Fibroblast of skin of right quadriceps (primary cell): ENCODE data around the gene RANBP10.
"Not testable (repeated sequence)": the region's sequence is repeated elsewhere in the genome, so short reads cannot be mapped to it uniquely, and the experiment has no call there.

ENCODE experiments used
- DNase-seq: peaks from one replicate; pipeline ENCODE4 v3.0.0-alpha.2; 2013

The RANBP10 gene

DNA sequence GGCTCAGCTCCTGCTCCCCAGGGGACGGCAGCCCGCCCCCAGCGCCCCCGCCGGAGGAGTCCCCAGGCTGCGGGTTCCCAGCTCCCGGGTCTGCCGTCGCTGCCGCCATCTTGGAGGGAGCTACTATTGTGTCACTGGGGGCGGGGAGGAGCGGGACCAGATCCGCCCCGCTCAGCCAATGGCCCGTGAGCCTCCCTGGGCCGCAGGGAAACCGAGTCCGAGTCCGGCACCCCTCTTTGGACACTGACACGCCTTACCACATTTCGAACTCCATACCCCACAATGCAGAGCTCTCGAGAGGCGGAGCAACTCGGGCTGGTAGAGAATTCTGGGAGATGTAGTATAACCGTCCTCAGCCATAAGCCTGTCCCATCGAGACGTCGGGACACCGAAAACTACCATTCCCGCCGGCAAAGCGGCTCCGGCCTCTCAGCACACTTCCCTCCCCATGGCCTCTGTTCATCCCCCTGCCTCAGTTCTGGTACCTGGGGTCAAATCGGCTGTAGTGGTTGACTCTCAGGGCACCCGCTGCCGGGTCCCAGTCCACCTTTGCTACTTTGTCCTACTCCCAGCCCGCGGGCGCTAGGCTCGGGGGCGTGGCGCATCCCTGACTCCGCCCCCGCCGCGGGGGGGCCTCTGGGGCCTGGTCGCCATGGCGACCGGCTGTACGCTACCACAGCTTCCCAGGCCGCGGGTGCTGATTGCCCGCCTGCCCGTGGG is at the start of gene RANBP10, which contains the start of gene TSNAXIP1:
TSS of gene RANBP10 (minus strand) at position 133 of the 720 bp plus-strand sequence. CDS start at position 109, 24 bp downstream.
TSS of gene TSNAXIP1 (plus strand) at position 462 of the 720 bp plus-strand sequence. CDS start 261 bp downstream, outside the sequence.
- peak; percentile 99 for DNase-seq

DNA sequence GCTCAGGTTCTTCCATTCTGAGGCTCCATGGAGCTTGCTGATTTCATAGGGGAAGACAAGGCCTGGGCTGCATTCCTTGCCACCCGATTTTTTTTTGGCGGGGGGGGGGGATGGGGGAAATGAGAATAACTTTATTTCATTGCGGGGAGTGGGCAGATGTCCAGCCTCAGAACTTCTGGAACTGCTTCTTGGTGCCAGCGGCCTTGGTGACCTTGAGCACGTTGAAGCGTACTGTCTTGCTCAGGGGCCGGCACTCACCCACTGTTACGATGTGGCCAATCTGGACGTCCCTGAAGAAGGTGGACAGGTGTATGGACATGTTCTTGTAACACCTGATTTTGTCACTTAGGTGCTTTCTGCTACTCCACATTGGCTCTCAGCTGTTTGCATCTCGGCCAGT is 49.4 kb upstream of the RANBP10 start:
- DNase-seq, result no peak

DNA sequence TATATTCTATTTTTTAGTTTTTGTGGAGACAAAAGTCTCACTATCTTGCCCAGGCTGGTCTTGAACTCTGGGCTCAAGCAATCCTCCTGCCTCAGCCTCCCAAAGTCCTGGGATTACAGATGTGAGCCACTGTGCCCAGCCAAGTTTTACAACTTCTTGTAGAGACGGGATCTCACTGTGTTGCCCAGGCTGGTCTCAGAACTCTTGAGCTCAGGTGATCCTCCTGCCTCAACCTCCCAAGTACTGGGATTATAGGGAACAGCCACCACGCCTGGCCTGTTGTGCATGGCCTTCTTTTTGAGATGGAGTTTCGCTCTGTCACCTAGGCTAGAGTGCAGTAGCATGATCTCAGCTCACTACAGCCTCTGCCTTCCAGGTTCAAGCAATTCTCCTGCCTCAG is 47.3 kb upstream of the RANBP10 start:
- no peak for DNase-seq

DNA sequence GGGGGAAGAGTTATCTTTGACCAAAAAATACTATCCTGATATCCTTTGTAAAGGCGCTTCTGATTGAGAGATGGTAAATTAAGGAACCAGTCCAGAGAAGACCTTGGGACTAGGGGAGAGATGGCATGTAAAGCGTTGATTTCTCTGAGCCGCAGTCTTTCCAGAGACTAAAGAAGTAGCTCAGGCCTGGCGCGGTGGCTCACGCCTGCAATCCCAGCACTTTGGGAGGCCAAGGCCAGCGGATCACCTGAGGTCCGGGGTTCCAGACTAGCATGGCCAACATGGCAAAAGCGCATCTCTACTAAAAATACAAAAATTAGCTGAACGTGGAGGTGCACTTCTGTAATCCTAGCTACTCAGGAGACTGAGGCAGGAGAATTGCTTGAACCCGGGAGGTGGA is 41.8 kb upstream of the RANBP10 start:
- DNase-seq, result no peak

DNA sequence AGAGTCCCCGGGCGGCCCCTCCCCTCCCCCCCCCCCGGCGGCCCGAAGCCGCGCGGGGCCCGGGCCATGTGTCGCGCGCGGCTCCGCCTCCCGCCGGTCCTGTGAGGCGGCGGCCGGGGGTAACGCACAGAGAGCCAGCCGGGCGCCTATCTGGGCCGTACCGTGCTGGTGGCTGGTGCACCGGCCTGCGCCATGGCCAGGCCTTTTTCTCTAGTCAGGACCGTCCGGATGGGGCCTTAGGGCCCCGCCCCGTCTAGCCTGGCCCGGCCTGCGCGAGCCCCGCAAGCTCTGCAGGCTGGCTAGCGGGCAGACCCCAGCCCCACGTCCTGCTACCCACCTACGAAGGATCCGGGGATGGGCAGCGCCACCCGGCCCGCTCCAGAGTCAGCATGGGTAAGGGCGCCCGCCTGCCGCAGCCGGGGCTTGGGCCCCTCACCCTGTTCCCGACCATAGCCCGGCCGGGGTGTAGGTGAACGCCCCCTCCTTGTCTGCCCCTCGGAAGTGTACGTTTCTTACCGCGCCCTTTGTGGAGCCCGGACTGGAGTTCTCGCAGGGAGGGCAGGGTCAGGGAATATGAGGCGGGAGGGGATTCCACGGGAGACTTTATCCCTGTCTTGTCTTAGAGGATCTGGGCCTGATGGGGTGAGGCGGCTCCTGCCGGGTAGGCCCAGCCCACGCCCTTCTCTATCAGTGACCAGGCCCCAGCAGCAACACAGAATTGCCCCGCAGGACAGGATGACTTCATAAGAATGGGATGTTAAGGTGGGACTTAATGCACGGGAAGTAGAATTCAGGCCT is 40.9 kb upstream of the RANBP10 start, which contains the start of gene CENPT:
TSS of gene CENPT (minus strand) at position 630 of the 798 bp plus-strand sequence. CDS start 13,834 bp downstream, outside the sequence.
- peak; percentile 57 for DNase-seq

DNA sequence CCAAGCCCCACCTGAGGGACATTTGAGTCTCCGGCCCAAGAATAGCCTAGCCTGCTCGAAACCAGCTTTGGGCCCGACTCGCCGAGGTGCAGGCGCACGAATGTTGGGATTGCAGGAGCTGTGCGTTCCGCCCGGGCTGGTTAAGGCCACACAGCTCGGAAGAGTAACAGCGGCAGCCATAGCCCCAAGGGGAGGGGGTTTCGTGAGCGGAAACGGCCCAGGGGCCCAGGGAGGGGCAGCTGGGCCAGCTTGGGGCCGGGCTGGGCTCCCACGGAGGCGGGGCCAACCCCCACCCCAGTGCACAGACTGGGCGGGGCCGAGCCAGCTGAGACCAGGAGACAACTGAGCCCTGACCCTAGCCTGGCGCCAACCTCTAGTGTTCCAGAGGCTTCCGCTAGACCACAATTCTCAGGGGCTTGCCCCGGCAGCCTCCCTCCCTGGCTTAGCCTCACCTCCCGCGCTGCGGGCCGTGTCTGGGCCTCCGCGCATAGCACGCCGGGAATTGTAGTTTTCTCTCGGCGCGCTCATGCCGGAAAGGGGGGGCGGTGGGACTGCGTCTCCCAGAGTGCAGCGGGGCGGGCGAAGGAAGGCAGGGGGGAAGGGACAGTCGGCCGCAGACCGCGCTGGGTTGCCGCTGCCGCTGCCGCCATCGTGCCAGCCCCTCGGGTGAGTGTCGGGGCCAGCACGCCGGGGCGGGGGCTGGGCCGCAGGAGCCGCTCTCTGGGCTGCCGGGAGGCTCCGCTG is 40.1 kb upstream of the RANBP10 start, which contains the start of gene NUTF2:
TSS of gene NUTF2 (plus strand) at position 614 of the 744 bp plus-strand sequence. CDS start 18,198 bp downstream, outside the sequence.
- peak; percentile 96 for DNase-seq

DNA sequence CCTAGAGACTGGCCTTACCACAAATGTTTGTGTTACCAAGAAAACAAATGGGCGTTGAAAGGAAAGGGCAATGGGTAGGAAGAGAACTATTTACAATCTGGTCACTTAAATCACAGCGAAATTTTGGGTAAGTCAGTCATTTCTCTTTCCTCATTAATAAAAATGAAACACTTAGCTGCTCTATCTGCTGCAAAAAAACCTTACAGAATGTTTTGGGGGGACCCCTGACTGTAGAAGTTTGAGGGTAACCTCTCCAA is 39.6 kb upstream of the RANBP10 start:
- no peak for DNase-seq

DNA sequence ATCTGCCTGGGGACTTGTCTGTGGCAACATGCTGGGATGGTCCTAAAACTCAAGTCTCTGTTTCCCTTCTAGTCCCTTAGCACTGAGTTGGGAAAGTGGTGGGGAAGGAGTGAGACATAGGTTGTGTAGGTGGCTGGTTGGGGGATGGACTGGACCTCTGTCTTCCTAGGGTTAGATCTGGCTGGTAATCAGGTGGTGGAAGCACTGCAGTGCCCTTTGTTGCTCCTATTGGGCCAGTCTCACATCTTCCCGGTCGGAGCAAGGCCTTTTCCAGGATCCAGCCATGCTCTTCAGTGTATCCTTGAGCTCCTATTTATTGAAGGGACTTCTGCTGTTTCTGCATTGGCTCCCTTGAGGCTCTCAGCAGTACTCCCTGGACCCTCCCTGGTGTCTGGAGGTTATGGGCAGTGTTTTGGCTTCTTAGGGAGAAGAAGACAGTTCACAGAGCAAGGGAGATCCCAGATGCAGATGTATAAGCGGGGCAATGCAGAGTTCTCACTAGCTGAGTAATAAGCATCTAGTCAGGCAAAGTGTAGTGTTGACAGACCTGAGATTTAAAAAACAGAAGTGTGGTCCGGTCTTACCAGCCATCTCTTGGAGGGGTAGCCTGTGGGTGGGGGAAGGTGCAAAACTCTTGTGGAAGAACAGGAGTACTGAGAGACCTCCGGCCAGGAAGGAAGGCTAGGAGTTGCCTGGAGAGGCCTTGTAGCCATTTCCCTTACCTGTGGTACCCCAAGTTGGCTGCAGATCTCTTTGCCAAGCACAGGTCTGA is 39.1 kb upstream of the RANBP10 start:
- DNase-seq, result no peak

DNA sequence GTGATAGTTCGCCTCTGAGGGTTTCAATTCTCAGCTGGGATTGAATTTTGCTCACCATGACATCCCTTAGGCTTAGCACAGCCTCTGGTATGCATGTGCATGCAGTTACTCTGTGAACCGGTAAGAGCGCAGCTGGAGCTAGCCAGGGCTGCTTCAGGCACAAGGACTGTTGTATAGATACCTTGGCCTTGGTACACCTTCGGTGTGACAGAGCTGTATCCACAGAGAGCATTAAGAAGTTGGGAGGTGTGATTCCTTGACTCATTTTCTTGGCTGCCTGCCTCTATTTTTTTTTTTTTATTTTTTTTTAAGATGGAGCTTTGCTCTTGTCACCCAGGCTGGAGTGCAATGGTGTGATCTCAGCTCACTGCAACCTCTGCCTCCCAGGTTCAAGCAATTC is 38.1 kb upstream of the RANBP10 start:
- peak; percentile 38 for DNase-seq

DNA sequence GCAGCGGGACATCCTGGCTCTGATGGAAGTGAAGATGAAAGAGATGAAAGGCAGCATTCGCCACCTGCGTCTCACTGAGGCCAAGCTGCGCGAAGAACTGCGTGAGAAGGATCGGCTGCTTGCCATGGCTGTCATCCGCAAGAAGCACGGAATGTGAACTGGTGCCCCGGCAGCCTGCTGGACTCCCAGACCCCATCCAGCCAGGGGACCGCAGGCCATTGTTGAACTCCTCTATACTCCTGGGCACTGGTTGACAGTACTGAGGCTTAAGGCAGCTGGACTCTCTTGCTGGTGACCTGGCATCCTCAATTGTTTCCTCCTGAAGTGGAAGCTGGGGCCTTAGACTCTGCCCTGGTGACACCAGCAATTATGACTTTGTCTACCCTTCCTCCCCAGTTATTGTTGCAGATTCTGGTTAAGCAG is 37.0 kb upstream of the RANBP10 start:
- DNase-seq, result no peak

DNA sequence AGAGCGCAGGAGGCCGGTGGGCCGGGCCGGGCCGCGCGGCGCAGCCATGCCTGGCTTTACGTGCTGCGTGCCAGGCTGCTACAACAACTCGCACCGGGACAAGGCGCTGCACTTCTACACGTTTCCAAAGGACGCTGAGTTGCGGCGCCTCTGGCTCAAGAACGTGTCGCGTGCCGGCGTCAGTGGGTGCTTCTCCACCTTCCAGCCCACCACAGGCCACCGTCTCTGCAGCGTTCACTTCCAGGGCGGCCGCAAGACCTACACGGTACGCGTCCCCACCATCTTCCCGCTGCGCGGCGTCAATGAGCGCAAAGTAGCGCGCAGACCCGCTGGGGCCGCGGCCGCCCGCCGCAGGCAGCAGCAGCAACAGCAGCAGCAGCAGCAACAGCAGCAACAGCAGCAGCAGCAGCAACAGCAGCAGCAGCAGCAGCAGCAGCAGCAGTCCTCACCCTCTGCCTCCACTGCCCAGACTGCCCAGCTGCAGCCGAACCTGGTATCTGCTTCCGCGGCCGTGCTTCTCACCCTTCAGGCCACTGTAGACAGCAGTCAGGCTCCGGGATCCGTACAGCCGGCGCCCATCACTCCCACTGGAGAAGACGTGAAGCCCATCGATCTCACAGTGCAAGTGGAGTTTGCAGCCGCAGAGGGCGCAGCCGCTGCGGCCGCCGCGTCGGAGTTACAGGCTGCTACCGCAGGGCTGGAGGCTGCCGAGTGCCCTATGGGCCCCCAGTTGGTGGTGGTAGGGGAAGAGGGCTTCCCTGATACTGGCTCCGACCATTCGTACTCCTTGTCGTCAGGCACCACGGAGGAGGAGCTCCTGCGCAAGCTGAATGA is 36.4 kb upstream of the RANBP10 start:
- DNase-seq, result peak; percentile 31

DNA sequence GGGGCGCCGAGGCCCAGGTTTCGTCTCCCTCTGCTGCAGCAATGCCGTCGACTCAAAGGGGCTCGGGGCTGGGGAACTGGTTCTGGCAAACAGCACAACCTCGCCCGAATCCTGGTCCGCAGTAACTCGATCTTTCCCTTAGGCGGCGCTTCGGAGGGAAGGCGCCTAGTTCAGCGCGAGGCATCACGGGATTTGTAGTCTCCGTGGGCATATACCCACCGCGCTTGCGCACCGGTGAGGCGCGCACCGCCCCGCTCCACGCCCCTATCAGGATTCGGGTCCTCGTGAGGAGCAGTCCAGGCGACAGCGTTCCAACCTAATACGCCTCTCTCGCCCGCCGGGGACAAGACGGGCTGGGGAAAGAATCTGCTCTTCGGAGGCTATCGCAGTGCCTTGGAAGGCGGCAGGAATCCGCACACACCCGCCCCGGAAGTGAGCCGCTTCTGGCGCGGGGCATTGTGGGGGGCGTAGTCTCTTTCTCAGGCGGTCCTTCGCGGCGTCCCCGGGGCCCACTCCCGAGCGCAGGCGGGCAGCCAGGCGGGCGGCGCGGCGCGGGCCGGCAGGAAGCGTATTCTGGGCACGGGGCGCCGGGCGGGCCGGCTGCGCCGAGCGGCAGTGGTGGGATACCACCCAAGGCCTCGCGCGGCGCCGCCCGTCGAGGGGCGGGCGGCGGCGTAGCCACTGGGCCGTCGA is 35.6 kb upstream of the RANBP10 start, which contains the start of gene THAP11:
TSS of gene THAP11 (plus strand) at position 505 of the 693 bp plus-strand sequence. CDS start 235 bp downstream, outside the sequence.
- peak; percentile 94 for DNase-seq

DNA sequence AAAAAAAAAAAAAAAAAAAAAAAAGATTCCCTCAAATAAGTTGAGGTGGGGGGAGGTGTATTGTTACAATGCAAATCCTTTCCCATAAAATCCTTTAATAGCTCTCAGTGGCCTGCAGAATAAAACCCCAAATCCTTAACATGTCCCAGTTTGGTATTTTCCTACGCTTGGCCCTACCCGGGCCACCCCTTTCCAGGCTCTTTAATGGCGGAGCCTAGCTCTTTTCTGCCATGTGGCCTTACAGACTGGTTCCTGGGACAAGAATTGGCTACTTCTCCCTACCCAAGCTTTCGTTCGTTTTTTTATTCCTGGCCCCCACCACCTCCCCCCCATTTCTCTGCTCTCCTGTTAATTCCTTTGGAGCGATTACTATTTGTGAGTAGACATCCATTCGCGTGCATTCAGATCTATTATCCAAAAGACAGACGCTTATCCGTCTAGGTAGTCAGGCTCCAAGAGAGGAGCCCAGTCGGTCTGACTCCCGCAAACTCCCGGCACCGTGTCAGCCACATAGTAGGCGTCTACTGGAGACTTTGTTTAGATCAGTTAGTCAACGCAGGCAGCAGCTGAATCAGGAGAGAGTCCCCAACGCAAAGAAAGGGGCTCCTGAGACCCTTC is 34.9 kb upstream of the RANBP10 start:
- no peak for DNase-seq

DNA sequence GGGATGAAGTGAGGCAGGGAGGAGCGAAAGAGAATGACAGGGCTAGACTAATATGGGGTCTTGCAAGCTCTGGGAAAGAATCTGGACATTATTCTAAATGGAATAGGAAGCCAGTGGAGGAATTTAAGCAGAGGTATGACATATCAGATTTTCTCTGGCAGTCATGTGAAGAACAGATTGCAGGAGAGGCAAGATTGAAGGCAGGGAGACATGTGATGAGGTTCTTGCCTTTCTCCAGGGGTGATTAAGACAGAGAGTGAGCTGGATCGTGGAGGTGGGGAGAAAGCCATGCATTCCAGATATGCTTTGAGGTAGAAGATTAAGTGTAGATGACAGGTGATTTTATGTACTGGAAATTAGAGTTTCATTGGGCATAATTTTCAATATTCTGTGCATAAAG is 31.5 kb upstream of the RANBP10 start:
- no peak for DNase-seq

DNA sequence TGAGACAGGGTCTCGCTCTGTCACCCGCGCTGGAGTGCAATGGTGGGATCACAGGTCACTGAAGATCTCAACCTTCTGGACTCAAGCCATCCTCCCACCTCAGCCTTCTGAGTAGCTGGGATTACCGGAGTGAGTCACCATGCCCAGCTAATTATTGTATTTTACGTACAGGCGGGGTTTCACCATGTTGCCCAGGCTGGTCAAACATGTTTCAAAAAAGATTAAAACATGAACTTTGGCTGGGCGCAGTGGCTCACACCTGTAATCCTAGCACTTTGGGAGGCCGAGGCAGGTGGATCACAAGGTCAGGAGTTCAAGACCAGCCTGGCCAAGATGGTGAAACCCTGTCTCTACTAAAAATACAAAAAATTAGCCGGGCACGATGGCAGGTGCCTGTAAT is 30.8 kb upstream of the RANBP10 start:
- DNase-seq, result not testable (repeated sequence)

DNA sequence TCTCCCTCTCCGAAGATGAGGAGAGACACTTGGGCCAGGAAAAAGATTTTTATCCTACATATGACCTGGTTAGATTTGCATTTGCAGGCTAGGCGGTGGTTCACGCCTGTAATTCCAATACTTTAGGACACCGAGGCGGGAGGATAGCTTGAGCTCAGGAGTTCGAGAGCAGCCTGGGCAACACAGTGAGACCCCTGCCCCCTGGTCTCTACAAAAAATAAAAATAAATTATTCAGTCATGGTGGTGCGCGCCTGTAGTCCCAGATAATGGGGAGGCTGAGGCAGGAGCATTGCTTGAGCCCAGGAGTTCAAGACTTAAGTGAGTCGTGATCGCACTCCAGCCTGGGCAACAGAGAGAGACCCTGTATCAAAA is 27.9 kb upstream of the RANBP10 start:
- no peak for DNase-seq

DNA sequence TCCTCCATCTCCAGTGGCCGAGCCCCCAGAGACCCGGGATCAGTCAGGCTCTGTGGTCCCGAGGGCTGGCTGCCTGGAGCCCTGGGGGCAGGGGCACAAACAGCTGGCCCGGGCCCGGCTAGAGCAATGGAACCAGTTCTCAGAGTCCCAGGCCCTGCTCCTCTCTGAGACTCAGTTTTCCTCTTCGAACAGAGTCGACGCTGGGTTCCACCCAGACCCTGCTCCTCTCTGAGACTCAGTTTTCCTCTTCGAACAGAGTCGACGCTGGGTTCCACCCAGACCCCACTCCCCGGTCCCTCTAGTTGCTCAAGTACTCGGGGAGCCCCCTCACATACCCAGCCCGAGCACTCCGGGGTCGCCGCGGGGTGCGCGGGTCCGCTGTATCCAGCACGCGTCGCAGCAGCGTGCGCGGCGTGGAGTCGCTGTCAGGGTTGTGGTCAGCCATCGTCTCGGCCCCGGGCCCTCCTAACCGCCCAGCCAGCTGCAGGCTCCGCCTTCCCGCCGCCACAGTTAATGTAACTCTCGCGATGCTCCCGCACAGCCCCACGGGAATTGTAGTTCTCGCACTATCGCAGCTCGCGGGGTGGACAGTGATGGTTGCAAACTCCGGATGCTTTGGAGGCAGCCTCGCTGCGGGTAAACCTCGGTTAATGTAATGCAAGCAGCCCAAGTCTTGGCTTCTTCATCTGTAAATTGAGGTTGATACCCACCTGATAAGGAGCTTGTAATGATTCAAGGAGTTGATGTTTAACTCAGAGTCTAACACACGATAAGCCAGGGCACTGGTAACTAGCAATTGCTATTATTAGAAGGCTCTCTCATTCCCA is 27.3 kb upstream of the RANBP10 start:
- peak; percentile 85 for DNase-seq

DNA sequence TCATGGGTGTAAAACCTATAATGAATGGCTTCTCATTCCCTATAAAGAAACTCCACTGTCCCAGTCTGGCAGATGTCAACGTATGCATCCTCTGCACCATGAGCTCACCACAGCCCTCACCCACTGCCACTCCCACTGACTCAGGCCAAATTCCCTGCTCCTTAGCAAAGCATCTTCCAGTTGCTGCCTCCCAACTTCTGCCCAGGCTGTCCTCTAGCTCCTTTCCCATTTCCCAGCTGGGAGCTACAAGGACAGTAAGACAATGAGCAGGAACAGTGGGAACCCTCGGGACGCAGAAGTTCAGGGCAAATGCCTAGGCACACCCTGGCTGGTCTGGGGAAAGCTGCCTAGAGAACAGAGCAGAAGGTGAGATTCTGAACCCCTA is 26.7 kb upstream of the RANBP10 start:
- DNase-seq, result peak; percentile 61

DNA sequence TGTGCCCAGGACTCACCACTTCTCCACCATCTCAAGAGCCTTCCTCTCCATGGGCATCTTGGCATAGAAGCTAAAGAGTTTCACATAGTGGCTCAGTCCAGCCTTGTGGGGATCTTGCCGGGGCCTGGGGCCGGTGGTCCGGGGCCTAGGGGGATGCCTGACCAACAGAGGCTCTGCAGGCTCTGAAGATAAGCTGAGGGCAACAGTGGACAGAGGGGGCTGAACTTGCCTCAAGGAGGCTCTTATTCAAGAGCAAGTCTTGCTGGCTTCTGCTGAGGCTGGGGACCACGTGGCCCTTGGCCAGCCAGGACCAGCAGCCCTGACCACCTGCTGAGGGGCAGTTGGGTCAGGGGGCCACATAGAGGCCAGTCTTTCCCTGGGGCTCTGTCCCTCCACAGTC is 22.3 kb upstream of the RANBP10 start:
- DNase-seq, result no peak
